ENCODE results near the gene THPO.

GRCh38 chr3:184414418-184415202, 36.6 kb upstream of the THPO start:
- TF ChIP-seq GATA3 (IDR thresholded peaks at IDR 0.05; ENCODE audit: low read depth, low read length) (no peak), GATA2 (IDR thresholded peaks at IDR 0.05; ENCODE audit: low read depth, low read length) (no peak)

Measured in SH-SY5Y (cell line).